ENCODE data around the gene EFCAB8.
"Not testable (repeated sequence)": the region's sequence is repeated elsewhere in the genome, so short reads cannot be mapped to it uniquely, and the experiment has no call there.

EFCAB8 gene

DNA sequence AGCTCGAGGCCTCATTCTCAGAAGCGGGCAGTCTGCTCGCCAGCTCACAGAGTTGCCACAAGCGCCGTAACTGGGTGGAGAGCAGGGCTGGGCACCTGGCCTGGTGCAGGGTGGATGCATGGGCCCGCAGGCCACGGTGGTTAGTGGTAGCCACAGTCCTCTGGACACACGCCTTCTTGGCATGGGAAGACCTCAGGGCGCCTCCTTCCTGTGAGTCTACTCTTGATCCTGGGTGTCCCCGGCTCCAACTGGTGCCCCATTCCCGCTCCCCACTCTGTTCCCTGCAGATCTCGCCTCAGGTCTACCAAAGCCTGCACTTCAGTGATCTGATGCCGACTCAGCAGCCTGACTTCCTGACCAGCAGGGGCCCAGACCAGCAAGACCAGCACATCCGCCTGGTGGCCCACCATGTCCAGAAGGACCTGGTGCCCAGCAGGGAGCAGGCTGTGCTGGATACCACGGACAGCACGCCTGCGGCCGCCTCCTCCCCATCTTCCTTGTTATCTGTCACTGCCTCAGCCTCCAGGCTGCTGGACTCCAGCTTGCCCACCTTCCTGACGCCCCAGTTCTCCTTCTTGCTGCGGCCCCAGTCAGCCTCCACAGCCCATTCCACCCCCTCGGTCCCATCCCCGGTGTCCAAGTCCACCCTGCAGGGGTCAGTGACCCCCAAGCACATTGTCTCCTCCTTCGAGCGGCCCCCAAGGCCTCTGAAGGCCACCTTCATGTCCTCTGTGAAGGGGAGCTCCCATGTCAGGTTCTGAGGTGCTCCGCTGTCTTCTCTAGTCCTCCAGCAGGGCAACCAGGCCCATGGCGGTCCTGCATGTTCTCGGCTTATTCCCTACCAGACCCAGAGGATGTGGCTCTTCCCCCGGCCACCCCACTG, 102.4 kb downstream of the EFCAB8 start:
- no peak for DNase-seq

DNA sequence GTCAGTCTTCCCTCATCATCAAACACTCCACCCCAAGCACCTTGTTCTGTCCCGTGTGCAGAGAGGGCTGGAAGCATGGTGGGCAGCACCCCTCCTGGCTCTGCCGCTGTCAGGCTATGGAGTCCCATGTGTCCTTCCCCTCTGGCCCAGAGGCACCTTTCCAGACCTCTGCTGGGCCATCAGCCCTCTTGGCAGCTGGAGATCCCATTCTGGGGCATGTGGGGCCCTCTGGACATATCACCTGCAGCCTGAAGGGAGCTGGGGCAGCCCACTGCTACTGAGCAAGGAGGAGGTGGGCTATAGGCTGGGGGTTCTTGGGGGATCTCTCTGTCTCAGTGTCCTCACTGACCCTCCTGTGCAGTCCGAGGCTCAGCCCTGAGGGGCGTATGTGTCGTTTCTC, 103.3 kb downstream of the EFCAB8 start:
- DNase-seq: no peak

DNA sequence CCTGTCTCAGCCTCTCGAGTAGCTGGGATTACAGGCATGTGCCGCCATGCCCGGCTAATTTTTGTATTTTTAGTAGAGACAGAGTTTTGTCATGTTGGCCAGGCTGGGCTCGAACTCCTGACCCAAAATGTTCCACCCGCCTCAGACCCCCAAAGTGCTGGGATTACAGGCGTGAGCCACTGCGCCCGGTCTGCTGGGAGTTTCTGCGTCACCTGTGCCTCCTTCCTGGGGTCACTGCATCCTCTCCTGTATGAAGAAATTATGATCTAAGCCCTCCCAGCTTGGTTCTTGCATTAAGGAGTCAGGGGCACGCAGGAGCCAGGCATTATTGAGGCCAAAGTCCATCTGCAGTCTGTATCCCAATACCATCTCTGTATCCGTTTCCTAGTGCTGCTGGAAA, 103.9 kb downstream of the EFCAB8 start:
- DNase-seq: not testable (repeated sequence)

DNA sequence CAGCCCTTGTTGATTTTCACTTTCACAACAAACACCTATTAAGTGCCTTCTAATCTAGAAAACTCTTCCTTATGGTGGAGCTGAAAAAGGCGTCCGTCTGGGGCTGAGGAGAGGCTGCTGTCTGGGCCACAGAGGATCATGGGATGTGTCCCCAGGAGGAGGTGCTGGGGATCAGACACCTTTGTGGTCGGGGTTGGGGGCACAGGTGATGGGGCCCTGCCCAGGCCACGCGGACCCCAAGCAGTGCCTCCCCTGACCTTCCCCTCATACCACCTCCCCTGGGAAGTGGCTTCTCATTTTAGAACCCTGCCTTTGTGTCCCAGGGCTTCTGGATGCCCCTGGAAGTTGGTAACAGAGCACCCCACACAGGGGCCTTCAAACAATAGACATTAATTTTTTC, 104.5 kb downstream of the EFCAB8 start:
- DNase-seq: no peak

DNA sequence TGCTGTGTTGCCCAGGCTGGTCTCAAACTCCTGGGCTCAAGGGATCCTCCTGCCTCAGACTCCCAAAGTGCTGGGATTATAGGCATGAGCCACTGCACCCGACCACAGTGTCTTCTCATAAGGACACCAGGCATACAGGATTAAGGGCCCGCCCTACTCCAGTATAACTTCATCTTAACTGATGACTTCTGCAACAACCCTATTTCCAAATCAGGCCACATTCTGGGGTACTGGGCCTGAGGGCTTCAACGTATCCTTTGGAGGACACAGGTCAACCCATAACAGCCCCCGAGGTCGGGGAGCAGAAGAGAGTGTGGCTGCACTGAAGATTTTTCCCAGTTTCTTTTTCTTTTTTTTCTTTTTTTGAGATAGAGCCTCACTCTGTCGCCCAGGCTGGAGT, 105.9 kb downstream of the EFCAB8 start:
- no peak for DNase-seq

DNA sequence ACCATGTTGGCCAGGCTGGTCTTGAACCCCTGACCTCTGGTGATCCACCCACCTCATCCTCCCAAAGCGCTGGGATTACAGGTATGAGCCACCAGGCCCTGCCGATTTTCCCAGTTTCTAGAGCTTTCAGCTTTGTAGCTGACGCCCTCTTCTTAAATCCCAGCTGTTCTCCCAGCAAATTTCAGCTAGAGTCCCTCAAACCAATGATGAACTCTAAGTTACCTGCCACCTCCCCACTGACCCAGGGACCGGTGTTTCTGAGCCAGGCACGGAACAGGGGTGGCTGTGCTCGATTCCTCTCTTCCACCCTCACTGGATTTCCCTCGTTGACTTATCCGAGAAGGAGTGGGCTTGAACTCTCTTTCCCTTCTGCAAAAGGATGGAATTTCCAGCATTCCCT, 106.4 kb downstream of the EFCAB8 start:
- DNase-seq: no peak

DNA sequence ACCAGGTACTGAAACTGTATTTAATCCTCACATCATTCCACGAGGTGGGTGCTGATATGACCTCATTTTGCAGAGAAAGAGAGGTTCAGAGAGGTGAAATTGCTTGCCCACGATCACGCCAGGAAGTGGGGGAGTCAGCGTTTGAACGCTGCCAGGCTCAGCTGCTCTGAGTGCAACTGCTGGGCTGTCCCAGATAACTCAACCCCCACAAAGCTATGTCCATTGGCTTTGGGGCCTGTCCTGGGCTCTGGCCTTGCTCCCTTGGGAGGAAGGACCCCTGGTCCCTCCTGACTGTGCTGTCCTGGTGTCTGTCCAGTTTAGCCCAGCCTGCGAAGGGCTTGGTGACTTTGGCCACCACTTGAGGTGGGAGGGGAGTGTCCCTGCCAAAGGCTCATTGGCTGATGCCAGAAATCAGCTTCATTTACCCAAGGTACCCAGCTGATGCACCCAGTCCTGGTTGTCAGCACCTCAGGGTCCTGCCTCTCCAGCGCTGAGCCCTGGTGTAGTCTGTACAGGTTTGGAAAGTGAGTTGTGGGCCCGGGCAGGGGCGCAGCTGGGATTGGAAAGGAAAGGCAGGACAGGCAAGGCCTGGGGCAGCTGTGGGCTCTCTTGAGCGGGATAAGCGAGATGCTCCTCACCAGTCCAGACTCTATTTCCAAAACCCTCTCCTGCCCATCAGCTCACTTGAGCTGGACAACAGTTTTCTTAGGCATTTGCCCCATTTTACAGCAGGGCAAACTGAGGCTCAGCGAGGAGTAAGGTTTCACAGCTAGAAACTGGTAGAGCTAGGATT, 107.1 kb downstream of the EFCAB8 start:
- no peak for DNase-seq

DNA sequence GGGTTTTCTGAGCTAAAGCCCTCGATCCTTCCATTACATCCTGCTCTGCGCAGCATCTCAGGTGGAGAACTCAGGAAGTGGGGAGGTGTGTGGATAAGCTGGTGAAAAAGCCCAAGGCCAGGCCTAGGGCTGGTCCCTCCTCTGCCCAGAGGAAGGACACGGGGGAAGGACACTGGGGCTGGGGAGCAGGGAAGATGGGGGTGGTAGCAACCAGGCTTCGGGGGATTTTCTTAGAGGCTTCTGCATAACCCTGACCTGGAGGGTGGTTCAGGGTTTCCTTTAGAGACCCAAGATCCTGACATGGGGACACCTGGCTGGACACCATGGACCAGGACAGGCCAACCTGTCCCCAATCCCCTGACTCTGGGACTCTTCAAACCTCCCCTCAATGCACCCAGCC, 107.7 kb downstream of the EFCAB8 start:
- no peak for DNase-seq

DNA sequence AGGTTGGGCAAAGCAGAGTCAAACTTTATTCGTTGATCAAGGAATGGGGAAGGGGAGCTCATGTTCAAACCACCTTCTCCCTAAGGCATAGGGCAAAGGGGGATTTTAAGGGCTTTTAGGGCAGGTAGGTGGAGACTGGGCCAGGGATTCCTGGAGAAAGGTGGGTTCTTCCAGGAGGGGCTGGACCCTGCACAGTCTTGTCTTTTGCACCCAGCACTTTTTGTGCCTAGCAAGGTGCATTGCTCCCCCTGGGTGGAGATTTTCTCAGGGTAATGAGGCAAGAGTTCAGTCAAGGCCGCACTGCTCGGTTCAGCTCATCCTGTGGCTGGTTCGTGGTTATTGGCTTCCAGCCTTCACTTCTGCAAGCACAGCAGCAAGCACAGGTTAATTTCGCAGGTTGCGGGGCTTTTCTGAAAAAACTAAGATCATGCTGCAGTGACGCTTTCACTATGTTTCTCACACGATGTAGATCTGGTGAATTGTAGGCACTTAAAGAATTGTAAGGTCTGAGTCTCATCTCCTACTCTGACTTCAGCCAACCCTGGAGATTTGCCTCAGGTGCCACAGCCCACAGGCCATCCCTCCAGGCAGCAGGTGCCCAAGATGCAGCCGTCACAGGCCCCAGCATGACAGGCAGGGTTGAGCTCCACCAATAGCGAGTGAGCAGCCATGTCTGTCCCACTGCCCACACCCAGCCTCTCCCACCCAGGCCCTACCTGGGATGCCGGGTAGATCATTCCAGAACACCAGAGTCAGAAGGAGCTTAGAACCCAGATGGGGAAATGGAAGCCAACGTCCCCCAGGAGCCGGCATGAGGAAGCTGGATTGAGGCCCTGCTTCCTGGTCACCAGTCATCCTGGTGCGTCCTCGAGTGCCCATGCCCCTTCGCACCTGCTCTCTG, 108.4 kb downstream of the EFCAB8 start:
- DNase-seq: no peak

DNA sequence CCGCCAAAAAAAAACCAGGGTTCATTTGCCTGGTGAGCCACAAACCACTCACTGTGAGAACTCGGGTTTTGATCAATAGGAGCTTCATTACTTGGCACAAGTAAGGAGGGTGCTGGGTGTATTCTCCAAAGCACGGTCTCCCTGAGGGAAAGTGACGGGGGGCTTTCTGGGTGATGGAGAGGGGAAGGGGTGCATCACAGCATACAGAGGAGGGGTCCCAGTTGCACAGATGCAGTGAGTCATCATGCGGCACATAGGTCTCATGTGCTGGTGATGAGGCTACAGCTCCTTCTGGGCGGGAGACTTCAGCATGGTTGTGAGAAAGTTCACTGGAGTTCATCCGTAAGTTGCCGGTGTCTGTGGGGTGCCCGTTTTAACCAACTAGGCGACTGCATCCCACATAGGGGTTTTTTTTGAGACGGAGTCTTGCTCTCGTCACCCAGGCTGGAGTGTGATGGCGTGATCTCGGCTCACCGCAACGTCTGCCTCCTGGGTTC, 109.3 kb downstream of the EFCAB8 start:
- no peak for DNase-seq

DNA sequence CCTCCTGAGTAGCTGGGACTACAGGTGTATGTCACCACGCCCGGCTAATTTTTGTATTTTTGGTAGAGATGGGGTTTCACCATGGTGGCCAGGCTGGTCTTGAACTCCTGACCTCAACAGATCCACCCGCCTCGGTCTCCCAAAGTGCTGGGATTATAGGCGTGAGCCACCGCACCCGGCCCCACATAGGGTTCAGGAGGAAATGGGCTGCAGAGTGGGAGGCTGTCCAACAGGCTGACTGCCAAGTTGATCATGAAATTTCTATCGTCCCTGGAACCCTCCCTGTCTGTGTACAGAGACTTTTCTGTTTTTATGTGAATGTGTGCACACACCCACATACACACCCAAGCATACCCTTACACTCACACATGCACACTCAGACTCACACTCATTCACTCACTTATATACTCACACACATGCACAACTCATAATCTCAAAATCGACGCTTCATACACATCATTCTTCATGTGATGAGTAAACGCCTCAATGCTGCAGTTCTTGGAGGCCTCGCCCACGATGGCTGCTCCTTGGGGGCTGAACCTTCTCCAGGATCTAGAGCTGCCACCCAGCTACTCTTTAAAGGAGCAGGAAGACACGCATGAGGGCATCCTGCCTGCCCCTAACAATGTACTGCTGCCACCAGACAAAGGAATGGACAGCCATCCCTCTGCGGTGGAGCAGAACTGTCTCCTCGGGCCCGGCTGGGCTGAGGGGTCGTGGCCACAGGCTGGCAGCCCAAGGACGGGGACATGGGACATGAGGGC, 109.9 kb downstream of the EFCAB8 start:
- DNase-seq: no peak

DNA sequence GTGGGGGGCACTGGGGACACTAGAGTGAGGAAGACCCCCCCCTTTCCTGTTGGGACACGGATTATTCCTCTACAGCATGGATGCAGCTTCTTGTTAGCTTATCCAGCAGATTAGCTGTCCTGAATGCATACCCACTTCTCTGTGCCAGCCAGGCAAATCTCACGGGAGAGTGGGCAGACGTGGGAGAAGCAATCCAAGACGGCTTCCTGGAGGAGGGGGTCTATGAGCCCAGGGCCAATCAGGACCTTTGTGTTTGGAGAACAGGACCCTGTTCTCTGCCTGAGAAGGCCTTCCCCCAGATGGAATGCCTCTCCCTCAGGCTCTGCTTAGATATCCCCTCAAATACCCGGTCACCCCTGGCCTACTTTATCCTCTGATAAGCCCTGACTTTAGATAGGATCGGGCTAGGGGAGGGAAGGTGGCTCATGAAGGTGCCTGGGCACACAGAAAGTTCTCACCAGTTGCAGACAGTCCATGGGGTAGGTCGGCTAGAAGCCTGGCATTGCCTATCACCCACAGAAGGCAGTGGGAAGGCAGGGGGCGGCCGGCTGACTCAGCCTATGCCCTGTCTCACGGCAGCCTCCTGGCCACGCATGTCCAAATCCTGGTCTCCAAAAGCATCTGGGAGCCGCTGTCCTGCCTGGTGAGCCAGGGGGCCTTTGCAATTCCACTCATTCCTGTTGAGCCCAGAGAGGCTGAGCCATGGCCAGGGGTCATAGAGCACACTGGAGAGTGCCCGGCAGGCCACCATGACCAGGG, 110.8 kb downstream of the EFCAB8 start:
- DNase-seq: no peak

DNA sequence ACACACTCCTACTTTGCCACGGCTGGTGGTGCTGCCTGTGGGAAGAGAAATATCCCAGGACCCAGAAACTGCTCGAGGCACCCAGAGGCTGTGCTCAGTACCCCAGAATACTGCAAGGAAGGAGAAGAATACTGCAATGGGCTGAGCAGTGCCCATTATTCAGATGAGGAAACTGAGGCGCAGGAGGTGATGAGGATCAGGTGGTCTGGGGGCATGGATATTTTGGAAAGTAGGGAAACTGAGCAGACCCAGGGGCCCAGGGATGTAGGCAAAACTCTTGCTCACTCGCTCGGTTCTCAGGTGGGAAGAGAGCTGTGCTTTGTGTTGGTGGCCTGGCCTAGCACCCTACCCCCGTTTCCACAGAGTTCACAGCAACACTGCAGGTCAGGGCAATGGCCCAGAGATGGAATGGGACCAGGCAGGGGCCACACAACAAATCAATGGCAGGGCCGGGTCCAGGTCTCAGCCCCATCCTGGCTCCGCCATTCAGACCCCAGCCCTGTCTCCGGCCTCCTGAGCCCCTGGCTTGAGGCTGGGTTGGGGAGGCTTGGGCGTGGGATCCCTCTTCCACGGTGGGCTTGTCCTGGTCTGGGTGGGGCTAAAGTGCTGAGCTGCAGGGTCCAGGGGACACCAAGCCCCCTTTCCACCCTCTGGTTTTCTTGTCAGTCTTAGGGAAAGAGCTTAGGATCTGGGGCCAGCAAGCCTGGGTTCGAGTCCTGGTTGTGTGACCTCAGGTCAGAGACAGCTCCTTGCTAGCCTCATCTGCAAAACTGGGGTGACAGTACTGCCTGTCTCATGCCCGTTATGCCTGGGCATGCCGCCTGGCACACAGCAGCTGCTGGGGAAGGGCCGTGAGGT, 111.6 kb downstream of the EFCAB8 start:
- DNase-seq: no peak

DNA sequence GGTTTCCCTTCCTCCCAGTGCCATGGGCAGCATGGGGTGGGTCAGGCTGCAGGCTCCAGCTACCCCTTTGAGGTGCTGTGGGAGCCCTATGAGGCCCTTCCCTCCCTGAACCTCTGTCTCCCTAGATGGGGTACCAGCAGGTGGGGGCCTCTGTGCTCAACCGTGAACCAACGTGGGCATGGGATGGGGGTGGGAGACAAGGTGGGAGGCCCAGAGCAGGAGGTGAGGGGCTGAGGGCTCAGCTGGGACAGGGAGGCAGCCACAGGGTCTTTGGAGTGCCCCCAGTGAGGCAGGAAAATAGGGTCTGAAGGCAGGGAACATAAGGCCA, 112.2 kb downstream of the EFCAB8 start:
- DNase-seq: no peak

DNA sequence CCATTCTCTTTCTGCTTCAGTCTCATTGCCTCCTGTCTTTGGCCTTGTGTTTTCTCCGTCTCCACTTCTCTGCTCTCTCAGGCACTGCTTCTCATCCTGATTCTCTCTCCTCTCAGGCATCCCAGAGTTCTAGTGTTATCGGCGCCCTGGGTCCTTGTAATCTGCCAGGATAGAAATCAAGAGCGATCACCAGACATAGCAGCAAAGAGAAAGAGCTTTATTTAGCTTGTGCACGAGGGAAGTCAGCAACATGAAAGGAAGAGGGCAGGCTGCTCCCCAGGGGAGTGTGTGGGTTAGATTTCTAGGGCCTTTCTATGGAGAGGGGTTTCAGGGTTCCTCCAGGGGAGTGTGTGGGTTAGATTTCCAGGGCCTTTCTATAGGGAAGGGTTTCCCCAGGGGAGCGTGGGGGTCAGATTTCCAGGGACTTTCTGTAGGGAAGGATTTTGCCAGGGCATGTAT, 113.0 kb downstream of the EFCAB8 start:
- no peak for DNase-seq

DNA sequence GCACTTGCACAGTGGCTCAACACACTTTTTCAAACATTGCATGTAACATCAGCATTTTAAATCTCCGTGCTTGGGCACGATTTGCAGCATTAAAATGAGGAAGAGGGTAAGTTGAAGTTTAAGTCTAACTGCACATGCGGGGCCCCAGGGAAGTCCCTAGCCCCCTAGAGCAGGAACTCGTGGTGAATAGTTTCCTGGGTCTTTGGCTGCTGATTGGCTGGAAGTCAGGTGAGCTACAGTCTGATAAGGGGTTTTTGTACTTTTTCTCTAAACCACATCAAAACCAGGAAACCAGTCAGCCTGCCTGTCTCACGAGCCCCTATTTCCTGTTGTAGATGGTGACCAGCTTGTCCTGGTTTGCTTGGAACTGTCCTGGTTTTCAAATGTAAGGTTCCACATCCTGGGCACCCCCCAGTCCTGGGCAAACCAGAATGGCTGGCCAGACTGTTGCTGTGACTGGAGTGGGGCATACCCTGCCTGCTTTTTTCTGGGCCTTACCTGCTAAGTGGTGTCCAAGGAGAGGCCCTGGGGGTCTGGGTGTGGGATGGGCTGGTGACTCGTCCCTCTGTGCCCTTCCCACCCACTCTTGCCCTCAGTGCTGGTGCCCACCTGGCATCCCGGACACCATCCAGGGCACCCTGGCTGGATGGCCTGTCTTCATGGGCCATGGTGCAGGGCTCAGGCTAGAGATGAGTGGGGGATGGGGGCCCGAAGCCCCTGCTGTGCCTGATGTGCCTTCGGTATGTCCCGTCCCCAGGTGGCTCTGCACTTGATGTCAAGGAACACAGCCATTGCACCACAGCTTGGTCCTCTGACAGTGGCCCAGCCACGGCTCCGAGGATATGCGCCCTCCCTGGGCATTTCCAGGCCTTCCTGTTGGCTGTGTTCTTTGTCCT, 113.7 kb downstream of the EFCAB8 start:
- no peak for DNase-seq

DNA sequence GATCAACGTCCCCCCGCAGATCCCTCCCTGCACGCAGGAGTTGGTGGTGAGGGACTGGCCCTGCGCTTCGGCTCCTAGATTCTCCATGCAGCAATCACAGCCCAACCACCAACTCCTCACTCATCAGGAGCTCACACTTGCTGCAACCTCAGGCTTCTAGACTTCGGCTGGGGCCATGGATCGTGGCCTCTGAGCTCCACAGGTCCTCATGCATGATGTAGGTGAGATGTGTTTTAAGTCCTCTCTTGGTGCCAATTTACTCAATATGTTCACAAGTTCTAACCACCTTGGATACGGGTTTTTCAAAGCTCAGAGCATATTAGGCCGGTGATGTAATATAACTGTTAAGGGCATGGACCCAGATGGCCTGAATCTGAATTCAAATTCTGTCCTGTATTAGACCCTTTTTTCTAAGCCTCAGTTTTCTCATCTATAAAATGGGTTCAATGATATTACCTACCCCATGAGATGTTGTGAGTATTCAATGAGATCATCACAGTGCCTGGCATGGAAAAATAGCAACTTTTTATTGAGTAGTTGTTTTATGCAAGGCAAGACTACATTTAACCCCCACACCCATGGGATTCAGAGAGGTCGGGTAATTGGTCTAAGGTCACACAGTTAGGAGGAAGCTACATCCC, 114.5 kb downstream of the EFCAB8 start:
- DNase-seq: no peak

DNA sequence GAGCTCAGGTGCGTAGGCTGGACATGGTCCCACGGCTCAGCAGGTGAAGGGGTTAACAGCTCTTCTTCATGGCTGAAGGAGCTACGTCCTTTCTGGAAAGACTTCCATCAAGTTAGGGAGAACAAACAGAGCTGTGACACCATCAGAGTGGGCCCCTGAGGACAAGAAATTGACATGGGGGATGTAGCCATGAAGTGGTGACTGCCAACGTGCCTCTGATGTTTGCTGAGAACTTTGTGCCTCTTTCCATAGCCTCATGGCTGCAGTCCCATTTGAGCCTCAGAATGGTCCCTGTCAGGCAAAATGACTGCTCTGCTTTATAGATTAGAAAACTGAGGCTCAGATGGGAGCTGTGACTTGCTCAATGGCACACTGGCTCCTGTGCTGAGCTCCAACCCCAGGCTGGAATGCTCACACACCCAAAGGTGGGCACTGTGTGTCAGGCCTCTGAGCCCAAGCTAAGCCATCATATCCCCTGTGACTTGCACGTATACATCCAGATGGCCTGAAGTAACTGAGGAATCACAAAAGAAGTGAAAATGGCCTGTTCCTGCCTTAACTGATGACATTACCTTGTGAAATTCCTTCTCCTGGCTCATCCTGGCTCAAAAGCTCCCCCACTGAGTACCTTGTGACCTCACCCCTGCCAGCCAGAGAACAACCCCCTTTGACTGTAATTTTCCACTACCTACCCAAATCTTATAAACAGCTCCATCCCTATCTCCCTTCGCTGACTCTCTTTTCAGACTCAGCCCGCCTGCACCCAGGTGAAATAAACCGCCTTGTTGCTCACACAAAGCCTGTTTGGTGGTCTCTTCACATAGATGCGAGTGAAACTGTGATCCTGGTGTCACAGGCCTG, 115.7 kb downstream of the EFCAB8 start:
- not testable (repeated sequence) for DNase-seq
